Measurements from ENCODE around the gene ADSS1. TPM values are rescaled to one million over a fixed set of nuclear protein-coding genes. Genes with fewer than 3 reads are reported as not detected.
A peak's percentile ranks its signal among the peaks of the same experiment; 100 is the strongest.

Gene ADSS1
- total RNA-seq, 4 donors from 2014 or later, result 4.4 to 11.3 (median 7.1) TPM; not detected in 1

DNA sequence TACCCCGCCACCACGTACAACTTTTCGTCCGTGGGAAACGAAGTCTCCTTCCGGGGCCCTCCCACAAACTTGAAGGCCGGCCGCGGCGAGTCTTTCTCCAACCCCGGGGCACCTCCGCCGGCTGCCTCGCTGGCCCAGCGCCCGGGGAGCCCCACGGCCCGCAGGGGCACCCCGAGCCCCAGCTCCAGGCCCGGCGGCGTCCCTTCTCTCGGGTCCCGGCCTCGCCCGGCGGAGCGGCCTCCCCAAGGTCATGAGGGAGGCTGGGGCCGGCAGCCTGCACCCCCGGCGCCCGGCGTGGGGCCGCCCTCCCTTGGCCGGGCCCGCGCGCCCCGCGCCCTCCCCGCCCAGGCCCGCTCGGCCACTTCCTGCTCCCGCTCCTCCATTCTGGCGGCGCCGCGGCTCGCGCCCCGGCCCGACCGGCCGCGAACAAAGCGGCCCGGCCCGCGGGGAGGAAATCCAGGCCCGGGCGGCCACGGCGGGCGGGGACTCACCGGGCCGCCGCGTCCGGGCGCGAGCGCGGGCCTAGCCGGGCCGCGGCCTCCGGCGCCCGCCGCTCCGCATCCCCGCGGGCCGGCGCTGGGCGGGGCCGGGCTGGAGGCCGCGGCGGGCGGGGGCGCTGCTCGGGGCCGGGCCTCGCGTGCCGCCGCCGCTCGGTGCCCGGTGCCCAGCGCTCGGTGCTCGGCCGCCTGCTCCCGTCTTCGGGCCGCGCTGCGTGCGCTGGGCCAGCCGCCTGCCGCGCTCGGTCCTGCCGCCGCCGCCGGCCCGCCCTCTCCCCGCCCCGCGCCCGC lies 71.2 kb downstream of the ADSS1 start, which contains the start of gene AKT1:
Gene AKT1, minus strand, starts transcription at position 756 of the 788 bp plus-strand sequence. CDS start 3,105 bp downstream, outside the sequence.
- Histone ChIP-seq H3K27me3 (no peaks in the 10 kb centered on the region), H3K4me3 (peak within 1 kb of the TSS; percentile 72 to 94 (median 86)), H3K36me3 (peaks cover 0 to 8% (median 0%) of the 10 kb centered on the region in 4 donors), H3K4me1 (peaks cover 30 to 58% (median 45%) of the 10 kb centered on the region in 4 donors), H3K27ac (peak within 1 kb of the TSS; percentile 87 to 91 (median 90)), H3K9me3 (no peaks in the 10 kb centered on the region)
- intact Hi-C loops (cut with DNase I; ENCODE audit: low total_unique reads), result no loop called here
- peak; percentile 50 for DNase-seq
- WGBS, 2 donors (ENCODE audit: low coverage in 1 of 2), result 1% methylated on average over 39 of the region's 124 CpGs; no CpG with 5 or more reads in 1 of the 2 donors
- in situ Hi-C loops (cut with MboI; ENCODE audit: low pct_ligation_motif_present in 1 of 4, low pct_unique_long_range_greater_than_20kb in 1 of 4, low sequenced_read_pairs in 3 of 4), result no loop called here
- TF ChIP-seq, protein P1, sequence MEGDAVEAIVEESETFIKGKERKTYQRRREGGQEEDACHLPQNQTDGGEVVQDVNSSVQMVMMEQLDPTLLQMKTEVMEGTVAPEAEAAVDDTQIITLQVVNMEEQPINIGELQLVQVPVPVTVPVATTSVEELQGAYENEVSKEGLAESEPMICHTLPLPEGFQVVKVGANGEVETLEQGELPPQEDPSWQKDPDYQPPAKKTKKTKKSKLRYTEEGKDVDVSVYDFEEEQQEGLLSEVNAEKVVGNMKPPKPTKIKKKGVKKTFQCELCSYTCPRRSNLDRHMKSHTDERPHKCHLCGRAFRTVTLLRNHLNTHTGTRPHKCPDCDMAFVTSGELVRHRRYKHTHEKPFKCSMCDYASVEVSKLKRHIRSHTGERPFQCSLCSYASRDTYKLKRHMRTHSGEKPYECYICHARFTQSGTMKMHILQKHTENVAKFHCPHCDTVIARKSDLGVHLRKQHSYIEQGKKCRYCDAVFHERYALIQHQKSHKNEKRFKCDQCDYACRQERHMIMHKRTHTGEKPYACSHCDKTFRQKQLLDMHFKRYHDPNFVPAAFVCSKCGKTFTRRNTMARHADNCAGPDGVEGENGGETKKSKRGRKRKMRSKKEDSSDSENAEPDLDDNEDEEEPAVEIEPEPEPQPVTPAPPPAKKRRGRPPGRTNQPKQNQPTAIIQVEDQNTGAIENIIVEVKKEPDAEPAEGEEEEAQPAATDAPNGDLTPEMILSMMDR (IDR thresholded peaks at IDR 0.05), result no peak
- TF ChIP-seq POLR2A (IDR thresholded peaks at IDR 0.05) (no peak), EP300 (IDR thresholded peaks at IDR 0.05; ENCODE audit: low read depth) (no peak), POLR2AphosphoS5 (IDR thresholded peaks at IDR 0.05) (no peak)

DNA sequence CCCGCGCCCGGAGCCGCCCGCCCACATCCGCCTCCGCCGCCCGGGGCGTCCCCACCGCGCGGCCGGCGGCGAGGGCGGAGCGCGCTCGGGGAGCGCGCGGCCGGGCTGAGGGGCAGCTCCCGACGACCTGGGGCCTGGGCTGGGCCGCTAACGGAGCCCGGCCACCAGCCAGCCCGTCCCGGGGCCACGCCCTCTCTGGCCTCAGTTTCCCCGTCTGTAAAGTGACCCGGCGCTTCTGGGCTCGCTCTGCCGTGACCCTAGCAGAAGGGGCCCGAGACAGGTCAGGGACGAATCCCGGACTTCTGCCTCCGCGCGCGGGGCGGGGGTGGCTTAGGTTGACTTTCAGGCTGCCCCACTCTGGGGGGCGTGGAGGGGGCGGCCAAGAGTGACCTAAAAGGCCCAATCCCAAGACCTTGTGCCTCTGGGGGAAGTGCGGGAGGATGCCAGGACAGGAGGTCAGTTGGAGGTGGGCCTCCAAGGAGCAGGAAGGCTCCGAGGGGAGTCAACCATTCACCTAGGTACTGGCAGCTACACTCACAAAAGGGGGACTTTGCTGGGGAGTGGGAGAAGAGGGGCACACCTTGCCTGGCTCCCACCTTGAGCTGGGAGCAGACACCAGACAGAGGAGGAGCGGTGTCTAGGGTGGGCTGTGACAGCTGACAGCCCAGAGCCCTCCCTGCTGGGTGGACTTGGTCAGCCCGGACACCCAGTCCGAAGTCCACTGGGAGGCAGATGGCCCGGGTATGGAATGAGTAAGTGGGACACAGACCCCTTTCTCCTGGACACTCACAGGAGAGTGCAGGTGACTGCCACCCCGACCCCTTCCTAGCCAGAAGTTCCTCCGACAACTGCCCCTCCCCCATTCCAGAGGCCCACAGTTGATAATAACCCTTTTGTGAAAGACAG lies 72.0 kb downstream of the ADSS1 start:
- H3K4me3 ChIP-seq, result peak overlapping the region; percentile 32 to 63 (median 48)
- no peaks in the 10 kb centered on the region for H3K27me3 ChIP-seq
- intact Hi-C loops (cut with DNase I; ENCODE audit: low total_unique reads), result no loop called here
- peaks cover 30 to 58% (median 45%) of the 10 kb centered on the region in 4 donors for H3K4me1 ChIP-seq
- peak; percentile 68 for DNase-seq
- H3K36me3 ChIP-seq, result peaks cover 0 to 8% (median 0%) of the 10 kb centered on the region in 4 donors
- H3K9me3 ChIP-seq, result no peaks in the 10 kb centered on the region
- TF ChIP-seq, protein P1 (IDR thresholded peaks at IDR 0.05), result no peak
- TF ChIP-seq POLR2AphosphoS5 (IDR thresholded peaks at IDR 0.05) (peak in 2 of 3 donors; percentile 36 to 50), POLR2A (IDR thresholded peaks at IDR 0.05) (peak; percentile 47)
- peak overlapping the region; percentile 85 to 91 (median 88) for H3K27ac ChIP-seq
- 48% methylated on average over 10 of the region's 55 CpGs; no CpG with 5 or more reads in 1 of the 2 donors for WGBS, 2 donors (ENCODE audit: low coverage in 1 of 2)
- in situ Hi-C loops (cut with MboI; ENCODE audit: low pct_ligation_motif_present in 1 of 4, low pct_unique_long_range_greater_than_20kb in 1 of 4, low sequenced_read_pairs in 3 of 4), result no loop called here

DNA sequence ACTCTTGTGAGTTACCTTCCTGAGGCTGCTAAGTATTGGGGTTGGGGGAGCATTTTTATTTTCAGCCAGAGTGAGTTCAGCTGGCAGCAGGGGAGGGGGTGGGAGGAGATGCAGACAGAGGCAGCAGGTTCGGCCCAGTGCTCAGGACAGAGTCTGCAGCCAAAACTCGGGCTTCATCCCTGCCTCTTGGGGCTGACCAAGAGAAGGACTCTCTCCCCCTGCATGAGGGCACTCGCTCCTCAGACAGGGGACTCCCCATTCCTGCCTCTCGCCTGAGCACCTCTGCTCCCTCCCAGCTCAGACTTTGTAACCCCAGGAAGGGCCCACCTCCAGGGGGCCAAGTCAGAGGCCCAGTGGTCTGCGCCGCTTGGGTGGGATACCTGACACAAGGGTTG lies 72.7 kb downstream of the ADSS1 start:
- TF ChIP-seq POLR2A (IDR thresholded peaks at IDR 0.05) (no peak), POLR2AphosphoS5 (IDR thresholded peaks at IDR 0.05) (no peak), EP300 (IDR thresholded peaks at IDR 0.05; ENCODE audit: low read depth) (no peak)
- TF ChIP-seq, protein P1 (IDR thresholded peaks at IDR 0.05), result no peak
- no peaks in the 10 kb centered on the region for H3K9me3 ChIP-seq
- intact Hi-C loops (cut with DNase I; ENCODE audit: low total_unique reads) (no loop called here), in situ Hi-C loops (cut with MboI; ENCODE audit: low pct_ligation_motif_present in 1 of 4, low pct_unique_long_range_greater_than_20kb in 1 of 4, low sequenced_read_pairs in 3 of 4) (no loop called here)
- no peak for DNase-seq
- H3K27me3 ChIP-seq, result no peaks in the 10 kb centered on the region
- no peak overlapping the region for H3K4me3 ChIP-seq
- peaks cover 36 to 65% (median 52%) of the 10 kb centered on the region in 4 donors for H3K4me1 ChIP-seq
- peaks cover 0 to 5% (median 0%) of the 10 kb centered on the region in 4 donors for H3K36me3 ChIP-seq
- WGBS, 2 donors (ENCODE audit: low coverage in 1 of 2), result 89% methylated on average over 6 of the region's 6 CpGs; no CpG with 5 or more reads in 1 of the 2 donors
- peak overlapping the region; percentile 40 to 91 (median 64) for H3K27ac ChIP-seq

Small RNA genes lying within 50 kb of the gene (small RNA-seq; reads per million reads assigned to genes)
- gene MIR4710, result 0 reads per million in 4 donors

Other genes starting within 250 kb of the ADSS1 start
- gene C14orf180, start 144.5 kb upstream of the ADSS1 start, total RNA-seq, result 1 to 10 TPM in 2 of 4 donors, under 1 TPM in 1, not detected in 1; 0.32 to 2.3 (median 1.1) TPM
- gene TMEM179, start 119.5 kb upstream of the ADSS1 start, total RNA-seq, result 10 to 100 TPM in 1 of 4 donors, 1 to 10 TPM in 2, not detected in 1; 1.1 to 10.5 (median 1.4) TPM
- gene INF2, start 34.6 kb upstream of the ADSS1 start, total RNA-seq, result 100 to 1,000 TPM; 187 to 510 (median 205) TPM
- gene SIVA1, start 28.9 kb downstream of the ADSS1 start, total RNA-seq, result 100 to 1,000 TPM; 189 to 397 (median 203) TPM
- gene AKT1, start 71.5 kb downstream of the ADSS1 start, total RNA-seq, result 100 to 1,000 TPM in 3 of 4 donors, 10 to 100 TPM in 1; 85.4 to 310 (median 136) TPM
- gene ZBTB42, start 76.9 kb downstream of the ADSS1 start, total RNA-seq, result 10 to 100 TPM in 2 of 4 donors, 1 to 10 TPM in 2; 5.9 to 24.3 (median 11.7) TPM
- 100 to 1,000 TPM in 2 of 4 donors, 10 to 100 TPM in 2; 56.0 to 195 (median 109) TPM for gene CEP170B, start 141.0 kb downstream of the ADSS1 start, total RNA-seq
- 1 to 10 TPM in 2 of 4 donors, not detected in 2; 1.1 TPM for gene PLD4, start 200.7 kb downstream of the ADSS1 start, total RNA-seq

All from transverse colon (tissue), 4 donors.